Measurements from ENCODE around the gene PLEKHA7.

PLEKHA7 gene

DNA sequence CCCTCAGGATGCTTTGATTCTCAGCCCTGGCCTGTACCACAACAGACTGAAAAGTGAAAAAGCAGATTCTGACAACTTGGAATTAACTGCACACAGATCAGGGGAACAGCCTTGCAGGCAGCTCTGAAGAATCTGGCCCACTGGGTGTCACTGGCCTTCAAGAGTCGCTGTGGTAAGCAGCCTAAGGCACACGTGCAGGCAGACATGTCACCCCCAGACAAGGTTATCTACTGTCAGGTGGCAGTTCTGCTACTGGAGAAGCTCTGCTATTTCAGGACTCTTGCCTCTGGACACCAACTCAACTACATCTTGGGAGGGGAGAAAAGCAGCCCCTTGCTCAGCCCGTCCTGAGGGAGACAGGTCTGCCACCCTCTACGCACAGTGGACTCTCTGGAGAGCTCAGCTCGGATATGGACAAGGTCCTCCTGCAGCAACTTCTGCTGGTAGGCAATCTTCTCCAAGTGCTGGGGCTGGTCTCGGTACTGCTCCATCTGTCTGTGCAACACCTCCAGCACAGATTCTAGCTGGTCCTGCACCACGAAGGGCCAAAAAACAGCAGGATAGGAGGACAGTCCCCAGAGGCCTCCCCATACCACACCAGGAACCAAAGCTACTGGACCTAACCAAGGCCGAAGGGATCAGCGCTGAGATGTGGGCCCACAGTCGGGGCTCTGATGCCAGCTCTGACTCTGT, 212.8 kb downstream of the PLEKHA7 start:
- TF ChIP-seq, protein P1, sequence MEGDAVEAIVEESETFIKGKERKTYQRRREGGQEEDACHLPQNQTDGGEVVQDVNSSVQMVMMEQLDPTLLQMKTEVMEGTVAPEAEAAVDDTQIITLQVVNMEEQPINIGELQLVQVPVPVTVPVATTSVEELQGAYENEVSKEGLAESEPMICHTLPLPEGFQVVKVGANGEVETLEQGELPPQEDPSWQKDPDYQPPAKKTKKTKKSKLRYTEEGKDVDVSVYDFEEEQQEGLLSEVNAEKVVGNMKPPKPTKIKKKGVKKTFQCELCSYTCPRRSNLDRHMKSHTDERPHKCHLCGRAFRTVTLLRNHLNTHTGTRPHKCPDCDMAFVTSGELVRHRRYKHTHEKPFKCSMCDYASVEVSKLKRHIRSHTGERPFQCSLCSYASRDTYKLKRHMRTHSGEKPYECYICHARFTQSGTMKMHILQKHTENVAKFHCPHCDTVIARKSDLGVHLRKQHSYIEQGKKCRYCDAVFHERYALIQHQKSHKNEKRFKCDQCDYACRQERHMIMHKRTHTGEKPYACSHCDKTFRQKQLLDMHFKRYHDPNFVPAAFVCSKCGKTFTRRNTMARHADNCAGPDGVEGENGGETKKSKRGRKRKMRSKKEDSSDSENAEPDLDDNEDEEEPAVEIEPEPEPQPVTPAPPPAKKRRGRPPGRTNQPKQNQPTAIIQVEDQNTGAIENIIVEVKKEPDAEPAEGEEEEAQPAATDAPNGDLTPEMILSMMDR (conservative IDR thresholded peaks at IDR 0.05), result no peak
- TF ChIP-seq ZFX (IDR thresholded peaks at IDR 0.05), result no peak
- H3K27ac ChIP-seq, result no peak overlapping the region

DNA sequence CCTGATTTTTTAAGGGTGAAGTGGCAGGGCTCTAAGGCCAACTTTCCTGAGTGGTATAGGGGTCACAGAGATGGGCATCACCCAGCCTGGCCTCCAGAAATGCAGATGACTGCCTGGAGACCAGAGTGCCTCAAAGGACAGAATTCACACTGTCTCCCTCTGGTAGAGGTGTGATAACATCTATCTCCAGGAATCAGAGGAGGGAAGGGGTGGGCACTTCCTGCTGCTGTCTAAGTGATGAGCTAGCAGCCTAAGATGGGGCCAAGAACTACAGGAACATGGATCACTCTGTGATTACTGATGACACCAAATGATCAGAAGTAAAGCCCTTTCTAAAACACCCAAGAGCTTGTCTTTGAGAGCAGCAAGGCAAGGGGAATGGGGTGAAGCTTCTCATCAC, 213.8 kb downstream of the PLEKHA7 start:
- no peak overlapping the region for H3K27ac ChIP-seq
- TF ChIP-seq, protein P1 (conservative IDR thresholded peaks at IDR 0.05), result no peak
- TF ChIP-seq ZFX (IDR thresholded peaks at IDR 0.05), result no peak

DNA sequence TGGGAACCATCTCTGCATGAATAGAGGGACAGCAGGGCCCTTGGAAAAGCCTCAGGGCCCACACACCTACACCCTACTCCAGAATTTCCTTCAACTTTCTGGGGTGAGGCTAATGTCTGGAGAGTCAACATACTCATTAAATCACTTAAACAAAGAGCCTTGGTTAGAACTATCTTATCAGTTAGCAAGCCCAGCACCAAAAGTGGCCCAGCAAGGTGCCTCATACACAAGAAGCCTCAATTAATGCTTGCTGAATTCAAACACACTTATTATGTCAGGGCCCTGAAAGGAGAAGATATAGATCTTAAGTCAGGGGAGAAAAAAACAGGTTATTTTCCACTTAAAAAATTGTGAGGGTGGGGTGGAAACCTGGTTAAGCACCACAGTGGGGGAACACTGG, 214.3 kb downstream of the PLEKHA7 start:
- no peak for TF ChIP-seq ZFX (IDR thresholded peaks at IDR 0.05)
- H3K27ac ChIP-seq, result no peak overlapping the region

DNA sequence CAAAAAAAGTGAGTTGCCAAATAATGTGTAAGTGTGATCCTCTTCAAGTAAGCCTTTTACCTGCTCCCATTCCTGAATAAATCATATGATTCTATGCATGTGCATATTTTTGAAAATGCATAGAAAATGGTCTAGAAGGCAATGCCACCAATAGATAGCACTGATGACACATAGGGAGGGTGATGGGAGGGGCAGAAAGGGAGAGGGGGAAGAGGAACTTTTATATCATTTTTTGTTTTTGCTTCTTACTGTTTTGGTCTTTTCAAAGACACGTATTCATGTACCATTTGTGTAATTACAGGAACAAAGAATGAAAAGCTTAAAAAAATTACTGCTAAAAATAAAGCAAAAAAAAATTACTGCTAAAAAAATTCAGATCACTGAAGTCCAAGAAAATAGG, 215.0 kb downstream of the PLEKHA7 start:
- TF ChIP-seq, protein P1 (conservative IDR thresholded peaks at IDR 0.05), result no peak
- no peak for TF ChIP-seq ZFX (IDR thresholded peaks at IDR 0.05)

DNA sequence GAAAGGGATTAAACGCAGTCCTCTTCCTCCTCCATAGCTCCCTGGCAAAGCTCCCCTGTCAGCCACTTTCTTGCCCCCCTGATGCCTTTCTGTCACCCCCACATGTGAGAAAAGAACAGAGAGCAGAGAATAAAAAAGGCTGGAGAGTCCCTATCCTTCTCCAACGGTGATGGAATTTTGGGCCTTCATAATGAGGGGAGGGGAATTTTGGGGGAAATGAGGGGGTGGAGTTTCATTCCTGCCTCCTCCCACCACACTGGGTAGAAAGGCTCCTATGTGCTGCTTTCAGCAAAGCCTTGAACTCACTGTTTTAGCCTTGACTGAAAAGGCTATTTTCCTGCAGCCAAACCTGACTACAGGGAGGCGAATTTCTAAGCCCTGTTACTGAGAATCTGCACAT, 216.4 kb downstream of the PLEKHA7 start:
- no peak overlapping the region for H3K27ac ChIP-seq
- no peak for TF ChIP-seq ZFX (IDR thresholded peaks at IDR 0.05)
- TF ChIP-seq, protein P1 (conservative IDR thresholded peaks at IDR 0.05), result no peak

More for the DNA sequence above, 215.0 kb downstream of the PLEKHA7 start:
- H3K27ac ChIP-seq, result no peak overlapping the region

DNA sequence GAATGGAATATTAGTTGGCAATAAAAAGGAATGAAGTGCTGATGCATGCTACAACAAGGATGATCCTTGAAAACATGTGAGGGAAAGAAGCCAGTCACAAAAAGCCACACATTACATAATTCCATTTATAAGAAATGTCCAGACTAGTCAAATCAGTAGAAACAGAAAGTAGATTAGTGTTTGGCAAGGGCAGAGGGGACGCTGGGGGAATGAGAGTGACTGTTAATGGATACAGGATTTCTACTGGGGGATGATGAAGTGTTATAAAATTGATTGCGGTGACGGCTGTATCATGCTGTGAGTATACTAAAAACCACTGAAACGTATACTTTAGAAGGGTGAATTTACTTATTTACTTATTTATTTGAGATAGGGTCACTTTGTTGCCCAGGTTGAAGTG, 217.9 kb downstream of the PLEKHA7 start:
- TF ChIP-seq, protein P1 (conservative IDR thresholded peaks at IDR 0.05), result no peak
- no peak for TF ChIP-seq ZFX (IDR thresholded peaks at IDR 0.05)
- no peak overlapping the region for H3K27ac ChIP-seq

DNA sequence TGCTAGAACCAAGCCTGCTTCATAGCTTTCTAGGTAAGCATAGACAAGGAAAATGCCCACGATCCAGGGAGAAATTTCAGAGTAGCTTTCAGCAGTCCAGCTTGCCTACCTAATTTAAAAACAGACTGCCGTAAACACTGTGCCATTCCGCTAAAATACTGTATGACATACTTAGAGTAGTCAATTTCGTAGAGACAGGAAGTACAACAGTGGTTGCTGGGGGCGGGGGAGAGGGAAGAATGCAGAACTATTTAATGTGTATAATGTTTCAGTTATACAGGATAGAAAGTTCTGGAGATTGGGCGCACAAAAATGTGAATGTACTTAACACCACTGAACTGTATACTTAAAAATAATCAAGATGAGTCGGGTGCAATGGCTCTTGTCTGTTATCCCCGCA, 219.1 kb downstream of the PLEKHA7 start:
- no peak overlapping the region for H3K27ac ChIP-seq
- TF ChIP-seq, protein P1 (conservative IDR thresholded peaks at IDR 0.05), result no peak
- TF ChIP-seq ZFX (IDR thresholded peaks at IDR 0.05), result no peak
